GM12874 (cell line): ENCODE measurements around the gene SYP.

Source experiments
- CTCF ChIP-seq: IDR thresholded peaks from 2 replicates; pipeline ENCODE4 v1.5.1; 2011; ENCODE audit warnings: low read depth, mild to moderate bottlenecking, control low read depth, low read length, moderate library complexity; ENCODE audit not compliant: insufficient read depth

Gene SYP

DNA sequence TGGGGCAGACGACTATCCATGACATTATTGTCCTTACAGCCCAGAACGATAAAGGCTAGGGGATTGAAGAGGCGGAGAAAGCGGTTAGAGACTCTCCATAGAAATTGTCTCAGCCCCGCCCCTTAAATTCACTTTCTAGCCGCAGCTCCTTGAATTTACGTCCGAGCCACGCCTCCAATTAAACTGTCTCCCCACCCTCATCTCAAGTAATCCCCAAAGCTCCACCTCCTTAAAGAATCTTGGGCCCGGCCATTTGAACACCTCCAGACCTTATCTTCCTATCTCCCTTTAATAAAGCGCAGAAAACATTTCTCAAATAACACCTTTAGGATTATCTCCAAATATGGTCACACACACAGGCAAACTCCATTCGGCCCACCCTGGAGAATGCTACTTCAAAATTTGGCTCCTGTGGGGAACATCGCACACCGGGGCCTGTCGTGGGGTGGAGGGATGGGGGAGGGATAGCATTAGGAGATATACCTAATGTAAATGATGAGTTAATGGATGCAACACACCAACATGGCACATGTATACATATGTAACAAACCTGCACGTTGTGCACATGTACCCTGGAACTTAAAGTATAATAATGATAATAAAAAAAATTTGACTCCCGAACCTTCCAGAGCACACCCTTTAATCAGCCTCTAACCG lies 44.6 kb downstream of the SYP start:
- TF ChIP-seq CTCF, result no peak

DNA sequence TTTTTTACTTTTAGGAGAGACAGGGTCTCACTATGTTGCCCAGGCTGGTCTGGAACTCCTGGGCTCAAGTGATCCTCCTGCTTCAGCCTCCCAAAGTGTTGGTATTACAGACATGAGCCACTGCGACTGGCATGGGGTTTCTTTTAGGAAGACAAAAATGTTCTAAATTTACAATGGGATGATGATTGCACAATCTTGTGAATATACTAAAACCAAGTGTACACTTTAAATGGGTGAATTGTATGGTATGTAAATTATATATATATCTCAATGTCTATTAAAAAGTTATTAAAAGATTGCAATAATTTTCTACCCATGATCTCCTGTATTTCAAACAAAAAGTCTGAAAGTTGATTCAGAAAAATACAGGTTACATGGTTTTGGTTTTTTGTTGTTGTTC lies 46.5 kb downstream of the SYP start:
- TF ChIP-seq CTCF, result no peak

GRCh38 chrX:49147936-49148335 lies 52.1 kb downstream of the SYP start:
- TF ChIP-seq CTCF, result no peak

DNA sequence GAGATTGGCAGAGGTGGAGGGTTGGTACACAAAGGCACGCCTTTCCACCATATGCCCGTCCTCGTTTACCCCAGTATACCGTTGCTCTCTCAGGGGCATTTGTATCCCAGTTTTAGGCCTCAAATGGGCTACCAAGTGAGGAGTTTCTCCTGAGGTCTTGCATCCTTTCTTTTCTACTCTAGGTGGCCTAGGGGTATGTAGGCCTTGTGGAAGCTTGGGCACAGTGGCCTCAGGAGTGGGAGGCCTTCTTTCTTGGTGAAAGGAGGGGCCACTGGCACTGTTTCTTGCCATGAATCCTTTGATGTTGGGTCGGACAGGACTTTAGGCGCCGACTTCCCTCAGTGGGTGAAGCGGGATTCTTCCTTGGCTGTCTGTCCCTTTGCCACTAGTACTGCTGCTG lies 52.7 kb downstream of the SYP start:
- no peak for TF ChIP-seq CTCF

DNA sequence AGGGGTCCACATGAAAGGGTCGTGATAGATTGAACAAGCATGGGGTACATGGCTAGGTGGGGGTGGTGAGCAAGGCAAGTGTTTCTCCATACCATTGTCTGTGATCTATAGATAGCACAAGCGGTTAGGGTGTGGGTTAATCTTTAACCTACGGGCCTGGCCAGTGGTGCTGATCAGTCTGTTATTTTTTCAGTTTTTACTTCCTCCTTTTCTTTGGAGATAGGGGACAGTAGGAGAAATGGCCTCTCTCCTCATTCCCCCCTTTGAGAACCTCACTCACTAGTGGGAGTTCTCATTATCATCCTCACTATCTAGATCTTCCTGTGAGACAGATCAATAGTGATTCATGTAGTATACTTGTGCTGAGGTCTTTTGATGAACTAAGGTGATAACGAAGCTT lies 60.3 kb downstream of the SYP start:
- no peak for TF ChIP-seq CTCF
